ENCODE results near the gene ECHDC1.

ECHDC1 gene

DNA sequence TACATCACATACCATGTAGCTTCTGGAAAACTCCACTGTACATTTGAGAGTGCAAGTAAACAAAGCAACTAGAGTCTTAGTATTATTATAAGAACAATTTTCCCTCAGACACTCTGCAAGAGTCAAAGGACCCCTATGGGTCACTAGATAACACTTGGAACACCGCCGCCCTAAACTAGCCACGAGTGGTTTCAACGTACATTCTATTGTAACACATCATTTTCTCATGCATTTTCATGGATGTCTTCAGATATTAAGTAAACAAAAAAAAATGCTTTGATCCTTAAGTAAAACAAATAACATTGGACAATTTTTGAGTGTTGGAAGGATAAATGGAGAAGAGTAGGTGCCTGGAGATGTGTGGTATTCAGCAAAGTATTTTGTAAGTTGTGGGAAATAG is 79.9 kb downstream of the ECHDC1 start:
- TF ChIP-seq, protein P1, sequence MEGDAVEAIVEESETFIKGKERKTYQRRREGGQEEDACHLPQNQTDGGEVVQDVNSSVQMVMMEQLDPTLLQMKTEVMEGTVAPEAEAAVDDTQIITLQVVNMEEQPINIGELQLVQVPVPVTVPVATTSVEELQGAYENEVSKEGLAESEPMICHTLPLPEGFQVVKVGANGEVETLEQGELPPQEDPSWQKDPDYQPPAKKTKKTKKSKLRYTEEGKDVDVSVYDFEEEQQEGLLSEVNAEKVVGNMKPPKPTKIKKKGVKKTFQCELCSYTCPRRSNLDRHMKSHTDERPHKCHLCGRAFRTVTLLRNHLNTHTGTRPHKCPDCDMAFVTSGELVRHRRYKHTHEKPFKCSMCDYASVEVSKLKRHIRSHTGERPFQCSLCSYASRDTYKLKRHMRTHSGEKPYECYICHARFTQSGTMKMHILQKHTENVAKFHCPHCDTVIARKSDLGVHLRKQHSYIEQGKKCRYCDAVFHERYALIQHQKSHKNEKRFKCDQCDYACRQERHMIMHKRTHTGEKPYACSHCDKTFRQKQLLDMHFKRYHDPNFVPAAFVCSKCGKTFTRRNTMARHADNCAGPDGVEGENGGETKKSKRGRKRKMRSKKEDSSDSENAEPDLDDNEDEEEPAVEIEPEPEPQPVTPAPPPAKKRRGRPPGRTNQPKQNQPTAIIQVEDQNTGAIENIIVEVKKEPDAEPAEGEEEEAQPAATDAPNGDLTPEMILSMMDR (IDR thresholded peaks at IDR 0.05; ENCODE audit: low read depth, low read length): no peak
- Histone ChIP-seq H3K27me3 (ENCODE audit: insufficient read depth, low read depth, severe bottlenecking) (no peaks in the 10 kb centered on the region), H3K27ac (no peak overlapping the region), H3K36me3 (peaks cover 3% of the 10 kb centered on the region), H3K4me3 (ENCODE audit: low read depth, low read length) (no peak overlapping the region), H3K9me3 (ENCODE audit: severe bottlenecking) (no peaks in the 10 kb centered on the region)
- DNase-seq: no peak

DNA sequence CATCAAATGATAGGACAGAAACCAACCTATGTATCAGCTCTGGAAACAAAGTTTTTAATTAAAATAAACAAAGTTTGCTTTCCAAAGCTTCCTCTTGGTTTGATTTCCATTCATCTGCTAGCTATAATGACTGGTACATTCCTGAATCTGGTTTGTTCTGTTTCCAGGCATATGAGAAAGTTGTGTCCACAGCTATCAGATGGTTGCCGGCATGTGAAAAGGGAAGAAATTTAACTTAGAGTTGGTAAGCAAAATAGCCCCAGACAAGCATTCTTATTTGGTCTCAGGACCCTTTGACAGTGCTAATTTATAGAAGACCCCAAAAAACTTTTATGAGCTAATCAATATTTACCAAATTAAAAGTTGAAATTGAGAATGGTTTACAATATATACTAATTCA is 80.5 kb downstream of the ECHDC1 start:
- no peaks in the 10 kb centered on the region for H3K27me3 ChIP-seq (ENCODE audit: insufficient read depth, low read depth, severe bottlenecking)
- no peaks in the 10 kb centered on the region for H3K9me3 ChIP-seq (ENCODE audit: severe bottlenecking)
- H3K27ac ChIP-seq: no peak overlapping the region
- DNase-seq: no peak
- peaks cover 3% of the 10 kb centered on the region for H3K36me3 ChIP-seq
- TF ChIP-seq, protein P1 (IDR thresholded peaks at IDR 0.05; ENCODE audit: low read depth, low read length): no peak
- no peak overlapping the region for H3K4me3 ChIP-seq (ENCODE audit: low read depth, low read length)

DNA sequence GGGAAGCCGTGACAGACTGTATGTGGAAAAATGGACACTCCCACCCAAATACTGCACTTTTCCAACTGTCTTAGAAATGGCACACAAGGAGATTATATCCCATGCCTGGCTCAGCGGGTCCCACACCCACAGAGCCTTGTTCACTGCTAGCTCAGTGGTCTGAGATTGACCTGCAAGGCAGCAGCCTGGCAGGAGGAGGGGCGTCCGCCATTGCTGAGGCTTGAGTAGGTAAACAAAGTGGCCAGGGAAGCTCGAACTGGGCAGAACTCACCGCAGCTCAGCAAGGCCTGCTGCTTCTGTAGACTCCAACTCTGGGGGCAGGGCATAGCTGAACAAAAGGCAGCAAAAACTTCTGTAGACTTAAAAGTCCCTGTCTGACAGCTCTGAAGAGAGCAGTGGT is 88.1 kb downstream of the ECHDC1 start:
- TF ChIP-seq, protein P1 (IDR thresholded peaks at IDR 0.05; ENCODE audit: low read depth, low read length): no peak

DNA sequence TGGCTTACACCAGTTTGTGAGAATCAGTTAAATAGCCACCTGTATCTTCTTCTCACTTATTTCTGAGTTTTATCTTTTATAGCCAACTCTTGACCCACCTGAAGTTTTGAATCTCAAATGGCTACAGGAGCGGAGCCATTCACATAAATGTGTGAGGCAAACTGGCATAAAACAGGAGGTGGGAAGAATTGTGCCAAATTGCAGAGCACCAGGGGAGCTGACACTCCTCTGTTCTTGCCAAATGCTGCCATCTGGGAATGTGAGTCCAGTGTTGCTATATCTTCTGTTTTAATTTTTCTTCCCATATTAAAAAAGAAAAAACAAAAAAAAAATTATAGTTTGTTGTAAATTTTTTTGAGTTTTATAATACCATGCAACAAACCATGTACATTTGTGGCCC is 93.8 kb downstream of the ECHDC1 start:
- Histone ChIP-seq H3K9me3 (ENCODE audit: severe bottlenecking) (no peaks in the 10 kb centered on the region), H3K27me3 (ENCODE audit: insufficient read depth, low read depth, severe bottlenecking) (no peaks in the 10 kb centered on the region), H3K4me3 (ENCODE audit: low read depth, low read length) (no peak overlapping the region), H3K36me3 (no peaks in the 10 kb centered on the region), H3K27ac (no peak overlapping the region)
- no peak for DNase-seq
- TF ChIP-seq, protein P1 (IDR thresholded peaks at IDR 0.05; ENCODE audit: low read depth, low read length): no peak

More for the DNA sequence above, 88.1 kb downstream of the ECHDC1 start:
- H3K27ac ChIP-seq: no peak overlapping the region
- H3K9me3 ChIP-seq (ENCODE audit: severe bottlenecking): no peaks in the 10 kb centered on the region
- H3K4me3 ChIP-seq (ENCODE audit: low read depth, low read length): no peak overlapping the region
- DNase-seq: no peak
- H3K36me3 ChIP-seq: no peaks in the 10 kb centered on the region
- H3K27me3 ChIP-seq (ENCODE audit: insufficient read depth, low read depth, severe bottlenecking): no peaks in the 10 kb centered on the region

DNA sequence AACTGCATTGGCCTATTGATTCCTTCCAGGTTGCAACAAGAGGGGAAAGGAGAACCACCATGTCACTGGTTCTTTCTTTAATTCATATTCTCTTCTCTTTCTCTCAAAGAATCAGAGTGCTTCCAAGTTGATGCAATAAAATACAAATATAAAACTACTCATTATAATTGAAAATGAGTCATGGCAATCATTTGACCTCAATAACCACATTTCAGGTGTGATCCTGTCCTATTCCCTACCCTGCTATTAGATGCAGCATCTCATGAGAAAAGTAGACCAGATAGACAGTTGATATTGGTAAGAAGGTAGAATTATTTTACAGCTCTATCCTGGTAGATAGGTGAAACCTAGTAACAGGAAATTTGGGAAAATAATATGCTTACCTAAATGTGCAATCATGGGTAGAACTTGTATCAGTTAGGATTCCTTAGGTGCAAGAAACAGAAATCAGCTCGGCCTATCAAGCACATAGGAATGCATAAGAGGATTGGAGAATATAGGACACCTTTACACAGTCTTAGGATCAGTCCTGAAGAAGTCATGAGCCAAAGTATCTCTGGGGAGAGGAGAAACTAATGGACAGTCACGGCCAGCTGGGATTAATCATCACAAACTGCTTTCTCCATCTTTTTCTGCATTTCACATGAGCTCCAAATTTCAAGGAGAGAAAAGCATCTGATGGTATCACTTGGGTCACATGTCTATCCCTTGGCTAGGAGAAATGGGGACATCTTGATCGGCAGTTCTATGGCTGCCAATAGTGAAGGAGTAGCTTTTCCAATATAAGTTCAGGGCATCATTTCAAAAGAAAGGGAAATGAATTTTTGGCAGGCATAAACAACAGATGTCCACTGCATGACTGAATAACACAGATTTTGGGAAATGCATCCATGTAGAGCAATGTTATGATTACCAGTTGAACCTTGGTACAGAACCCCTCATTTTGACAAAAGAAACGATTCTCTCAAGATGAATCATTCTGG is 96.0 kb downstream of the ECHDC1 start:
- no peaks in the 10 kb centered on the region for H3K36me3 ChIP-seq
- H3K27me3 ChIP-seq (ENCODE audit: insufficient read depth, low read depth, severe bottlenecking): no peaks in the 10 kb centered on the region
- TF ChIP-seq, protein P1 (IDR thresholded peaks at IDR 0.05; ENCODE audit: low read depth, low read length): no peak
- H3K27ac ChIP-seq: no peak overlapping the region
- no peak for DNase-seq
- H3K4me3 ChIP-seq (ENCODE audit: low read depth, low read length): no peak overlapping the region
- no peaks in the 10 kb centered on the region for H3K9me3 ChIP-seq (ENCODE audit: severe bottlenecking)

Data from WERI-Rb-1 (cell line).